ENCODE results near the gene TTLL11.
"Not testable (repeated sequence)": the region's sequence is repeated elsewhere in the genome, so short reads cannot be mapped to it uniquely, and the experiment has no call there.

The TTLL11 gene

GRCh38 chr9:122042056-122042455 is 51.1 kb downstream of the TTLL11 start:
- no peak for ATAC-seq

GRCh38 chr9:122040561-122041242 is 52.4 kb downstream of the TTLL11 start:
- ATAC-seq, result no peak

- no peak for ATAC-seq
Observed at GRCh38 chr9:122039234-122039633, 53.9 kb downstream of the TTLL11 start.

GRCh38 chr9:122036988-122037387 is 56.1 kb downstream of the TTLL11 start:
- no peak for ATAC-seq

GRCh38 chr9:122036408-122036807 is 56.7 kb downstream of the TTLL11 start:
- no peak for ATAC-seq

GRCh38 chr9:122033775-122034373 is 59.2 kb downstream of the TTLL11 start:
- no peak for ATAC-seq

- ATAC-seq, result no peak
Observed at GRCh38 chr9:122032346-122032745, 60.8 kb downstream of the TTLL11 start.

GRCh38 chr9:122031776-122032175 is 61.3 kb downstream of the TTLL11 start:
- ATAC-seq, result no peak

GRCh38 chr9:122031157-122031556 is 62.0 kb downstream of the TTLL11 start:
- ATAC-seq, result no peak

- no peak for ATAC-seq
Observed at GRCh38 chr9:122030357-122030756, 62.8 kb downstream of the TTLL11 start.

GRCh38 chr9:122029898-122030297 is 63.2 kb downstream of the TTLL11 start:
- ATAC-seq, result no peak

GRCh38 chr9:122028089-122028488 is 65.0 kb downstream of the TTLL11 start:
- ATAC-seq, result no peak

GRCh38 chr9:122020398-122020797 is 72.7 kb downstream of the TTLL11 start:
- ATAC-seq, result no peak

- ATAC-seq, result no peak
Observed at GRCh38 chr9:122016744-122017143, 76.4 kb downstream of the TTLL11 start.

GRCh38 chr9:122016309-122016708 is 76.8 kb downstream of the TTLL11 start:
- ATAC-seq, result no peak

- ATAC-seq, result no peak
Observed at GRCh38 chr9:122015170-122015821, 77.8 kb downstream of the TTLL11 start.

GRCh38 chr9:122011818-122012498 is 81.2 kb downstream of the TTLL11 start:
- ATAC-seq, result no peak

GRCh38 chr9:122008559-122008958 is 84.5 kb downstream of the TTLL11 start:
- ATAC-seq, result no peak

- no peak for ATAC-seq
Observed at GRCh38 chr9:122007837-122008236, 85.3 kb downstream of the TTLL11 start.

GRCh38 chr9:122005597-122005996 is 87.5 kb downstream of the TTLL11 start:
- ATAC-seq, result no peak

- no peak for ATAC-seq
Observed at GRCh38 chr9:122004589-122004988, 88.5 kb downstream of the TTLL11 start.

GRCh38 chr9:122001491-122002201 is 91.5 kb downstream of the TTLL11 start:
- no peak for ATAC-seq

- ATAC-seq, result not testable (repeated sequence)
Observed at GRCh38 chr9:122000526-122000925, 92.6 kb downstream of the TTLL11 start.

Data from activated CD4-positive, CD25-positive, alpha-beta regulatory T cell treated with anti-CD3 and anti-CD28 coated beads, Interleukin-2, amount 50 U/mL, for 24 hours (primary cell).